HG03565 (cell line): ENCODE measurements around the gene TWF2.

Source experiments
- ATAC-seq: cut with Tn5 transposase; IDR thresholded peaks from one replicate; pipeline ENCODE4 v1.9.1; 2021; ENCODE audit warnings: mild to moderate bottlenecking, moderate library complexity; ENCODE audit not compliant: unreplicated experiment

TWF2 gene

DNA sequence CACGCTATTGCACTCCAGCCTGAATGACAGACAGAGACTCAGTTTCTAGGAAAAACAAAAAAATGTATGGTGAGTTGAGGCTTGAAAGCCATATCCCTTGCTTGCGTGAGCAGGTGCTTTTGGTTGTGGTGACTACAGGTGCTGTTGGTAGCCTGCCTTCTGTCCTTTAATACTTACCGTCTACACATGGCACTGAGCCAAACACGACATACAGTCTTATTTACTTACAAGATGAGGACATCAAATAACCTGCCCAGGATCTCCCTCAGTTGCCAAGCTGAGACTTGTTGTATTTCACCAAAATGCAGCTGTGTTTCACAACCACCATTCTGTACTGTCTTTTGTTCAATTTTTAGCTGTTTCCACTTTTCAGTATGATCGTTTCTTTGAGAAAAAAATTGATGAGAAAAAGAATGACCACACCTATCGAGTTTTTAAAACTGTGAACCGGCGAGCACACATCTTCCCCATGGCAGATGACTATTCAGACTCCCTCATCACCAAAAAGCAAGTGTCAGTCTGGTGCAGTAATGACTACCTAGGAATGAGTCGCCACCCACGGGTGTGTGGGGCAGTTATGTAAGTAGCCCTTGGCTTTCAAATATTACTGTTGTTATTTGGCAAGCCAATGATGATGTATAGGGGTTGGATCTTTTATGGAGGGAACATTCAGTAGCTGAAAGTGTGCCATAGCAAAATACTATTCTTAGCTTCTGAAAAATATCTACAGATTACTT is 34.5 kb downstream of the TWF2 start:
- ATAC-seq = no peak

DNA sequence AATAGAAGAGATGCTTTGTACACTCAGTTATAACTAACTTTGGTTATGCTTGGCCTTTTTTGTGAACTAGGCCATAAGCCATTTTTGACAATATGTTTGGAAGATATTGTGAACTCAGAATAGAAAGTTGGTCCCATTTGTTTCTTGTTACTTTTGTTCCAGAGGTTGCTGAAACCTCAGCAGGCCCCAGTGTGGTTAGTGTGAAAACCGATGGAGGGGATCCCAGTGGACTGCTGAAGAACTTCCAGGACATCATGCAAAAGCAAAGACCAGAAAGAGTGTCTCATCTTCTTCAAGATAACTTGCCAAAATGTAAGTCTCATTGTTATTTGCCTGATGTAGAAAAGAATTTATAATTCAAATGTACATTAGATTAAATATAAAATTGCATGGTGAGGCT is 35.3 kb downstream of the TWF2 start:
- no peak for ATAC-seq

DNA sequence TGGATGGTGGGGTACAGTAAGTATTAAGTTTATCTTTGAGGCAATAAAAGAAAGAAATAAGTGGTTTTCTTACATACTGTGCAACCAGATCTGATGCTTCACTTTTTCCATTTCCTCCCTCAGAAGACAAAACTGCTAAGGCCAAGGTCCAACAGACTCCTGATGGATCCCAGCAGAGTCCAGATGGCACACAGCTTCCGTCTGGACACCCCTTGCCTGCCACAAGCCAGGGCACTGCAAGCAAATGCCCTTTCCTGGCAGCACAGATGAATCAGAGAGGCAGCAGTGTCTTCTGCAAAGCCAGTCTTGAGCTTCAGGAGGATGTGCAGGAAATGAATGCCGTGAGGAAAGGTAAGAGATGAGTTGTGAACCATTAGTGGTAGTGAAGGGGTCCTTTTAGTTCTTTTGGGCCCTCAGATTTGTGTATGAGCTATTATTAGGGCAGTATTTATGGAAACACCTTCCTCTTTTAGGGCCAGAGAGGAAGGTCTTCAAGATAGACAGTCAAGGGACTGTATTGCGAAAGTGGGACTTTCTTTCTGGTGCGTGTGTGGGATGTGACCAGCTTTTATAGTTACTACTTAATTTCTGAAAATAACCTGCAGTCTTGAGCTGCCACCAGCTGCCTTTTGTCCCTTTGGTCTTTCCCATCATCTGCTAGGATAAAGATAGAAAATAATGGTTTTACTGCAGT is 36.4 kb downstream of the TWF2 start:
- ATAC-seq = no peak

DNA sequence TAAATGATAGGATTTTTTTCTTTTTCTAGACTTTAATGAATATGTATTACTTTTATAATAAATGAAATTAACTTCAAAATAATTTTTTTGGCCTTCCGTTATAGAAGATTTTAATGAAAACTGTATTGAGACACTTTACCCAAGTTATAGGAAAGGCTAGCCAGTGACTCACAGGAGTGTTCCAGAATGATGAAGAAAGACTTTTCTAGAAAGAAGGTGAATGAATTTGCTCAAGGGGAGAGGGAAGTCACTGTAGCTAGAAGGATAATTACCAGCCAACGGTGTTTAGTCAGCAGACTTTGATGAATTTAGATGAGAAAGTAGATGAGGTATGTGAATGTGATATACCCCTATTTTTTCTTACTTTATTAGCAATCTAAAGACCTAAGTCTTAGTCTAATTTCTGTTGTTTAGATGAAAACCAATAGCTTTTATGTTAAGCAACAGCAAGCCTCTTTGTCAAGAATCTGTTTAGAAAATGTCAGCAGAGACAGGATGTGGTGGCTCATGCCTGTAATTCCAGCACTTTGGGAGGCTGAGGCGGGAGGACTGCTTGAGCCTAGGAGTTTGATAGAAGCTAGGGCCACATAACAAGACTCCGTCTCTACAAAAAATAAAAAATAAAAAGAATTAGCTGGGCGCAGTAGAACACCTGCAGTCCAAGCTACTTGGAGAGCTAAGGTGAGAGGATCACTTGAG is 37.8 kb downstream of the TWF2 start:
- ATAC-seq = no peak

DNA sequence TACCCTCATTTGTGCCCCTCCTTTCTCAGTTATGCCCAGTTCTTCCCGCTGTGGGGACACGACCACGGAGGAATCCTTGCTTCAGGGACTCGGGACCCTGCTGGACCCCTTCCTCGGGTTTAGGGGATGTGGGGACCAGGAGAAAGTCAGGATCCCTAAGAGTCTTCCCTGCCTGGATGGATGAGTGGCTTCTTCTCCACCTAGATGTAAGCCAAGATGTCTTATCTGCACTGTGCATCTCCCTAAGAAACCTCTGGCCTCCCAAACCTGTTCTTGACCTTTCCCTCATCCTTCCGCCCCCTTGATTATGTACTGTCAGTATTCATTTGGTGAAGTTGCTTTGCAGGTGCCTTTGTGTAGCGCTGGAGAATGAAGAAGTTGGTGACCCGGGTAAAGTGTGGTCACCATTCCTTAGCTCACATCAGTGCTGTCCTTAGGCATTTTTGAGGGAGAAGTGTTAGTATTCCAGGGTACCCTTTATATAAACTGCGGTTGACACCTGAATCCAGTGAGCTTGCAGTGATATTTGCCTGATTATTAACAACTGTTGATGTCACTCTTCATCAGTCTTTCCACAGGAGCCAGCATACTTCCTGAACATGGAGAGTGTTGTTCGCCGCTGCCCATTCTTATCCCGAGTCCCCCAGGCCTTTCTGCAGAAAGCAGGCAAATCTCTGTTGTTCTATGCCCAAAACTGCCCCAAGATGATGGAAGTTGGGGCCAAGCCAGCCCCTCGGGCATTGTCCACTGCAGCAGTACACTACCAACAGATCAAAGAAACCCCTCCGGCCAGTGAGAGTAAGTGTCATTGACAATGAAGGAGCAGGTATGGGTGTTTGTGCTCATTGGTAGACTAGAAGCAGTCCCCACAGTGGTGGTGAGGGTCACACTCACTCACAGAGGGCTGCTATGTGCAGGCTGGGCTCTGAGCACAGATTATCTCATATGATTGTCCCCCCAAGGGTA is 40.0 kb downstream of the TWF2 start:
- no peak for ATAC-seq

DNA sequence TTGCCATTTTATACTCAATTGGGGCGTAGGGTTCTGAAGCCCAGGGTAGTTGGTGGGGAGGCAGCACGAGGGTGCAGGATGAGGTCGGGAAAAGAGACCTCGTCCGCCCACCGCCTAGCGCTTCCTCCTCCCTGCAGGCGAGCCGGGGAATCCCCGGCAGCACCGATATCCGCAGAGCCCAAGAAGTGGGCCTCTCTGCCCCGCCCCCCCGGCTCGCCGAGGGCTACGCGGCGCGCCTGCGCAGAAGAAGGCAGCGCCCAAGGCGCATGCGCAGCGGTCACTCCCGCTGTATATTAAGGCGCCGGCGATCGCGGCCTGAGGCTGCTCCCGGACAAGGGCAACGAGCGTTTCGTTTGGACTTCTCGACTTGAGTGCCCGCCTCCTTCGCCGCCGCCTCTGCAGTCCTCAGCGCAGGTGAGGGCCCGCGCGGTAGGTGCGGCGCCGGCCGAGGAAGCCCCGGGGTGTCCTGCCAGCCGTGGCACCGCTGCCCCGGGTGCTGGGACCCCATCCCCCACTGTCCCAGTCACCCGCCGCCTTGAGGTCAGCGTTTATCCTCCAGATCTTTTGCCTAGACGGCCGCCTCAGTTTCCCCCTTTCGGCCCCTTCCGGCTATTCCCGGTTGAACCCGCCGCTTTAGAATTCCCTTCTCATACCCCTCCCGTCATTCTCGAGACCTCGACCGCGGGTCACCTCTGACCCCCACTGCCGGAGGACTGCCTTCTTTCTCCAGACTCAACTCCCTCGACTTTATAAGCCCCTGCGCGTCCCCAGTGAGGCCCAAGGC is 40.9 kb downstream of the TWF2 start, which contains the start of gene ALAS1:
Gene ALAS1, plus strand, starts transcription at position 319 of the 784 bp plus-strand sequence. CDS start 1,082 bp downstream, outside the sequence.
- ATAC-seq = peak; percentile 73

DNA sequence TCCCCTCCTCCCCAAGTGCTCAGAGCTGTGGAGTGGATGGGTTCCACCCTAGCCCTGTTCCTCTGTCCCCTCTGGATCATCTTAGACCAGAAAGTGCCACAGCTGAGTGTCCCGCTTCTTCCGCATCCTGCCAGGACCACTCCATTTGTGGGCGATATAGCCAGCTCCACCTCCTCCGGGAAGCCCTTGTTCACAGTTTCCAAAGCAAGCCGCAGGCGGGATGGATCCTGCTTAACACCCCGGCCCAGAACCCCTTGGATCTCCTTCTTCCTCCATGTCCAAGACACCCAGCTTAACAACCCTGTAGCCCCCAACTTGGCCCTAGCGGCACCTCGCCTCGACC is 41.5 kb downstream of the TWF2 start:
- no peak for ATAC-seq

DNA sequence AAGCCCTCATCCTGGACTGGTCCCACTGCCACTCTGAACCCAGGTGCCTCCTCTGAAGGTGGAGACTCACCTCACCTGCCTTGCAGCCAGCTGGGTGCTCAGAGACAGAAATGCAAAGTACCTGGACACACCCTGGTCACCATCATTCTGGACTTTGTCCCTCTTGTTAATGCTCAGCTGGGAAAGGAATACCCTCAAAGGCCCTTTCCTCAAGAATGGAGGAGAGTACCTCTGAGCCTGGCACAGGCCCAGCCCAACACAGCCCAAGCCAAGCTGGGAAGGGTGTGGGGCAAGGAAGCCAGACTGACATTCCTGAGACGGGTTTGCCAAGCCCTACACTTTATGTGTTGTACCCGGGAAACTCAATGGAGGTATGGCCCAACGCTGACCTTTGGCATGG is 42.0 kb downstream of the TWF2 start:
- no peak for ATAC-seq

DNA sequence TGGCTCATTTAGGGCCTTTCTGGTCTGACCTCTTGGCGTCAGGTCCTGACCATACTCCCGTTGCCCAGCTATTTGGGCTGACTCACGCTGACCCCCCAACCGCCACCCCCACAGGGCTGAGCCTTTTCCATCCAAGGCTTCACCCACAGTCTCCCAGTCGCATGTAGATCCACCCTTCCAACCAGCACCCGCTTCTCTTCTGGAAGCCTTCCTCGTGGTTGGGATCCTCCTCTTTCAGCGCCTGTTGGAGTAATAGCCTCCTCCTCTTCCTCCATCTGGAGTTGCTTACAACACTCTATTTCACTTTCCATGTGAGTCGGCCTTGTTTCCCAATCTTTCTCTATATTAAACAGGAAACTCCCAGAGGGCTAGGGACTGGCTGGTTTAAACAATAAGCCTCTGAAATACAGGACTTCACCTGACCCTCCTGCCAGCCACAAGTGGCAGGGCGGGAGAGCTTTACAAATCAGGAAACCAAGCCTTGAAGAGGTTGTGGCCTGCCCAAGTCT is 43.1 kb downstream of the TWF2 start:
- no peak for ATAC-seq

DNA sequence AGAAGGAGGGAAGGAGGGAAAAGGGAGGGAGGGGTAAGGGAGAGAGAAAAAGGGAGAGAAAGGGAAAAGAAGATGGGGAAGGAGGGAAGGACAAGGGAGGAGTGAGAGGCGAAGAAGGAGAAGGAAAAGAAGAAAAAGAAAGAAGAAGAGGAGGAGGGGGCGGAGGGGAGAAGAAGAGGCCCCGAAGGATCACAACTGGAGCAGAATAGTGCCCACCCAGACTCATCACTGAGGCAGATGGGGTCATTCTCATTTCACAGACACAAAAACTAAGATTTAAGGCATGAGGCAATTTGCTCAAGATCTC is 43.7 kb downstream of the TWF2 start:
- no peak for ATAC-seq

DNA sequence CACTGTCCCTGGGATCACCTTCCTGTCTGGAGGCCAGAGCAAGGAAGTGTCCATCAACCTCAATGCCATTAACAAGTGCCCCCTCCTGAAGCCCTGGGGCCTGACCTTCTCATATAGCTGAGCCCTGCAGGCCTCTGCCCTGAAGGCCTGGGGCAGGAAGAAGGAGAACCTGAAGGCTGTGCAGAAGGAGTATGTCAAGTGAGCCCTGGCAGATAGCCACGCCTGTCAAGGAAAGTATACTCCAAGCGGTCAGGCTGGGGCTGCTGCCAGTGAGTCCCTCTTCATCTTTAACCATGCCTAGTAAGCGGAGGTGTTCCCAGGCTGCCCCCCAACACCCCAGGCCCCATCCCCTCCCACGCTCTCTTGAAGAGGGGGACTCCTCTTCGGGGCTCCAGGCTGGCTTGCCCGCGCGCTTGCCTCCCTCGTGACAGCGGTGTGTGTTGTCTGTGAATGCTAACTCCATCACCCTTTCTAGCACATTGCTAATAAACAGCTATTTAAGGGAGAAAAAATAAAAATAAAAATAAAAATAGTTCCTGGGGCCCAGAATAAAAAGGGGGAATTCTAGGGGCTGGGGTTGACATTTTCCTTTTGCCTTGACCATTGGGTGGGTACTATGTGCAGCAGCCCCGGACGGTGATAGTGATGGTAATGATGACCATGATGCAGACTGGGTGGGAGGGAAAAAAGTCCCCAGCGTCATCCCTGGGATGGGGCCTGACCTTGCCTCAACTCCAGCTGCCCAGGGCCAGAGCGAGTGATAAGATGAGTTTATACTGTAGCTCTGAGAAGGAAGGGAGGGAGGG is 44.3 kb downstream of the TWF2 start:
- ATAC-seq = no peak

DNA sequence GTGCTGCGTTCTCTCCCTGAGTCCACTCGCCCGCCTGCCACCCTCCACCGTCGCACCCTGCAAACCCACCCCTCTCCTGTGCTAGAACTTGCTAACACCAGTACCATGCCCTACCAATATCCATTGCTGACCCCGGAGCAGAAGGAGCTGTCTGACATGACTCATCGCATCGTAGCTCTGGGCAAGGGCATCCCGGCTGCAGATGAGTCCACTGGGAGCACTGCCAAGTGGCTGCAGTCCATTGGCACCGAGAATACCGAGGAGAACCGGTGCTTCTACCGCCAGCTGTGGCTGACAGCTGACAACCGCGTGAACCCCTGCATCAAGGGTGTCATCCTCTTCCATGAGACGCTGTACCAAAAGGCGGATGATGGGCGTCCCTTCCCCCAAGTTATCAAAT is 45.9 kb downstream of the TWF2 start:
- no peak for ATAC-seq

DNA sequence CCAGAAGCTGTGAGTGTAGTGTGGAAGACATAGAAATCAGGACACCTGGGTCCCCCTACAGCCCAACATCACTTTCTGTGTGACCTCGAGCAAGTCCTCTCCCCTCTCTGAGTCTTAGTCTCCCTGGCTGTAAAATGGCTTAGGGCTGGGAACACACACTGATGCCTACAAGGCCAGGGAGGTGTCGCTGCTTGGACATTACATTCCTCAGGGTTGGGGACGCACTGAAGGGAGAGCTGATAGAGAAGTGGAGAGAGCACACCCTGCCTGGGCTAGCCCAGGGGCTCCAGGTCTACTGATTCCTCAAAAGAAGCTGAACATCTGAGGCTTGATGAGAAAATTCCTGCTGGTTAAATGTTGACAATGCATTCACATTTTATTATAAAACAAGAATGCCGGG is 47.3 kb downstream of the TWF2 start:
- no peak for ATAC-seq

DNA sequence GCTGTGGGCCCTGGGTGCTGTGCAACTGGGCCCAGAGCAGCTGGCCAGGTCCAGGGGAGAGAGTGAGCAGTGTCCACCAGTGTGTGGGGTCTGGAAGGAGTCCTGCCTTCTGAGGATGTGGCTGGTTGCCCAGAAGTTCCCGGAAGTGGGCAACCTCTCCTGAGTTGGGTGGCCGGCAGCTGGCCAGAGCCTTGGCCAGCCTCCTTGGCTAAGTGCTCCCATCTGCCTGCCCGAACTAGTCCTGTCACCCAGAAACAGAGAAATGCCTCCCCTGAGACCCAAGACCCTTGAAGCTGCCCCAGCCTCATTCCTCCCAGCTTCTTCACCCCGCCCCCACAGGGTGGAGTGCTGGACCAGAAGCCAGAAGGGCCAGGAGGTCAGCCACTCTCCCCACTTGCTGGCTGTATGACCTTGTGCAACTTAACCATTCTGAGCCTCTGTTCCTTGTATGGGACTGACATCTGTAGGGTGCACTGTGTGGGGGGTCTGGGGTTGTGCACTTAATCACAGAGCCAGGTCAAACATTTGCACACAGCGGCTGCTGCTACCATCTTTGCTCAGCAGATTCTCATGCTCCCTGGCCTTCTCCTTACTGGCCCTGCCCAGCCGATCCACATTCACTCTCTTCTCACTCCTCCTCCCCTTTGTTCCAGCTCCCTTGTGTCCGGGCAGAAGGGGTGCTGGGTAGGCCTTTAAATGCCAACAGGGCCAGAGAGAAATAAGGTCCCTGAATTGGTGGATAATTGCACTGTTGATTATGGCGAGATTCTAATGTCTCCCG is 48.5 kb downstream of the TWF2 start:
- ATAC-seq = no peak

DNA sequence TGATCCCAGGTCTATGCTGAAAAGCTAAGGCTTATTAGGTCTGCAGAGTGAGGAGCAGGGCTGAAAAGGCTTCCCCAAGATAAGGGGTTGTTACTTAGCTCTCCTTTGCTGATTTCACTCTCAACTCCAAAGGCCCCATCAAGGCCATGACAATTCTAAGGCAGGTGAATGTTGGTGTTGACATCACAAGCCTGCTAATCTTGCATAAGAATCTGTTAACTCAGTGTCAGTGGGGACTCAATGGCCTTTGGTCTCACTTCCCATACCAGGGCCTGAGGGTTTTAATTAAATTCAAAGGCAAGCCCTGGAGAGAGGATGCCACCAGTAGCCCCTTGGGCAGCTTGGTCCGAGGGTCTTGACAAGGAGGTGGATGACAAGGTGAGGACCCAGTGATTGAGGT is 50.4 kb downstream of the TWF2 start:
- no peak for ATAC-seq

DNA sequence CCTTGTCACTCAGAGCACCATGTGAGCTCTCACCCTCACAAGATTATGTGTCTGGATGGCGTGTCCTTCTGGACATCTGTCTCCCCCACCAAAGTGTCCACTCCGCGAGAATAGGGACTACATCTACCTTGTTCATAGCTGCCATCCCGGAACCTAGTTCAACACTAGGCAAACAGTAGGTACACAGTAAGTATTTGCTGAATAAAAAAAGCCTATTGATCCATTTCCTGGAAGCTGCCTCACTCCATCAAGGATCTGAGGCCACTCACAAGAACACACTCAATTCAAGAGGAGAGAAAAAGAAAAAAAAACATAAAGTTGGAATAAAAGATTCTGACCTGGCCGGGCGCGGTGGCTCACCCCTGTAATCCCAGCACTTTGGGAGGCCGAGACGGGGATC is 52.2 kb downstream of the TWF2 start:
- no peak for ATAC-seq

DNA sequence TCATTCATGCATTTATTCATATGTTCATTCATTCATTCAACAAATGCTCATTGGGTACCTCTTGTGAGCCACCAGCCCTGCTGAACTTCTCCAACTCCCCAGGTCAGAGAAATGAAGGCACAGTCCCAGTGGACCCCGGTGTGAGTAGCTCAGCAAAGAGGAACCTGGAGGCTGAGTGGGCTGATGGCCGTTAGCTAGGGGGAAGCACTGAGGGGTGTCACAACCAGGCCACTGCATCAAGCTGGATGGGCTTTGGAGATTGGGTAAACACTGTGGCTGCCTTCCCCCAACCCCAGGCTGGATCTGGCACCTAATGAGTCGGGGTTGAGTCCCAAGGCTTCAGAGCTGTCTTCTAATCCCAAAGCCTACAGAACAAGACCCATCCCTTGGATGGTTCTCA is 53.1 kb downstream of the TWF2 start:
- no peak for ATAC-seq

DNA sequence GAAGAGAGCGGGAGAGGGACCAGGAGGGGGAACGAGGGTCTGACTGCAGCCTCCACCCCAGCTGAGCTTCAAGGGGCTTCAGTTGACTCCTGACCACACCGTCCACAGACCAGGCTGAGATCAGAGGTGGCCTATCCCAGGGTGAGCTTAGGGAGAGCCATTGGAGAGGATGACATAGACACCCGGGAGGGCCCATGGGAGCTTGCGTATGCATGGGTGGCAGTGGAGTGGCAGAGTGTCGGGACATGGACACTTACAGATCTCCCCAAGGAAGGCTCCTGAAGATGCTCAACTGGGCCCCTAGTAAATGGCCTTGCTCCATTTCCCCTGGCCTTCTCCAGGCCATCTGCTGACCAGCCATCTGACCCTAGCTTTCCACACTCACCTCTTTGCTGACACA is 53.6 kb downstream of the TWF2 start:
- no peak for ATAC-seq

DNA sequence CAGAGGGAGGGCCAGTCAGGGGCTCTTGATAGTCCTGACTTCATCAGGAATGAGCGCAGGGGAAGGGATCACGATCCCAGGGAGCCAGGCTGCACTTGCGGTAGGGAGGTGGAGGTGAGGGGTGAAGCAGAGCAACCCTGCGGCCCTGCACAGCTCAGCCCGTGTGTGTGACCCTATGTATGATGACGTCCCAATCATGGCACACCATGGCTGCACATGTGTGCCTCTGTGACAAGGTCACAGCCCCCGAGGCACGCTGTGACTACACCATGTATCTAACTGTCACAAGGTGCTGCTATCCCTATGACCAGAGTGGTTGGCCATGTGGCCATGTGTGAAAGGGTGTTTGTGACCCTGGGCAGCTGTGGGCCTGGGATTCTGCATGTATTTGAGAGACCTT is 54.3 kb downstream of the TWF2 start:
- ATAC-seq = no peak
